Measurements from ENCODE around the gene OSBP2.

The OSBP2 gene

GRCh38 chr22:30931541-30932300, 237.0 kb downstream of the OSBP2 start:
- TF ChIP-seq, protein P1, sequence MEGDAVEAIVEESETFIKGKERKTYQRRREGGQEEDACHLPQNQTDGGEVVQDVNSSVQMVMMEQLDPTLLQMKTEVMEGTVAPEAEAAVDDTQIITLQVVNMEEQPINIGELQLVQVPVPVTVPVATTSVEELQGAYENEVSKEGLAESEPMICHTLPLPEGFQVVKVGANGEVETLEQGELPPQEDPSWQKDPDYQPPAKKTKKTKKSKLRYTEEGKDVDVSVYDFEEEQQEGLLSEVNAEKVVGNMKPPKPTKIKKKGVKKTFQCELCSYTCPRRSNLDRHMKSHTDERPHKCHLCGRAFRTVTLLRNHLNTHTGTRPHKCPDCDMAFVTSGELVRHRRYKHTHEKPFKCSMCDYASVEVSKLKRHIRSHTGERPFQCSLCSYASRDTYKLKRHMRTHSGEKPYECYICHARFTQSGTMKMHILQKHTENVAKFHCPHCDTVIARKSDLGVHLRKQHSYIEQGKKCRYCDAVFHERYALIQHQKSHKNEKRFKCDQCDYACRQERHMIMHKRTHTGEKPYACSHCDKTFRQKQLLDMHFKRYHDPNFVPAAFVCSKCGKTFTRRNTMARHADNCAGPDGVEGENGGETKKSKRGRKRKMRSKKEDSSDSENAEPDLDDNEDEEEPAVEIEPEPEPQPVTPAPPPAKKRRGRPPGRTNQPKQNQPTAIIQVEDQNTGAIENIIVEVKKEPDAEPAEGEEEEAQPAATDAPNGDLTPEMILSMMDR (conservative IDR thresholded peaks at IDR 0.05; ENCODE audit: low read depth, low read length): no peak
- no peak overlapping the region for H3K4me3 ChIP-seq (ENCODE audit: low read depth, low read length)
- DNase-seq (ENCODE audit: low read depth): no peak

DNA sequence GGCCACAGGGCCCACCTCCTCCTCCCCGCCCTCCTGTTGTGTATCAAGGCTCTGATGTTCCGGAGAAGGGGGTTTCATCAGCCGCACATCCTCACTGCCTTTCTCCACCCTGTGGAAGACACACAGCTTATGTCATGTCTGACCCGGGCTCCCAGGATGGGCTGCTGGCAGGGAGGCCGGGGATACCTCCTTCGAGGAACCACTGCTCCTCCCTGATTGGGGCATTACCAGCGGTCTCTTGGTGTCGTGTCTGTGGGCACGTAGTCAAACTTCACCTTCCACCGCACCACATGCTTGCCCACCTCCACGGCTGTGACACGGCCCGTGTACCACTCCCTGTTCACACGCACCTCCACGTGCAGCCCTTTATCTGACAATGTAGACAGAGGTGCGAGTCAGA, 238.0 kb downstream of the OSBP2 start:
- TF ChIP-seq, protein P1 (conservative IDR thresholded peaks at IDR 0.05; ENCODE audit: low read depth, low read length): no peak
- H3K4me3 ChIP-seq (ENCODE audit: low read depth, low read length): no peak overlapping the region
- no peak for DNase-seq (ENCODE audit: low read depth)

DNA sequence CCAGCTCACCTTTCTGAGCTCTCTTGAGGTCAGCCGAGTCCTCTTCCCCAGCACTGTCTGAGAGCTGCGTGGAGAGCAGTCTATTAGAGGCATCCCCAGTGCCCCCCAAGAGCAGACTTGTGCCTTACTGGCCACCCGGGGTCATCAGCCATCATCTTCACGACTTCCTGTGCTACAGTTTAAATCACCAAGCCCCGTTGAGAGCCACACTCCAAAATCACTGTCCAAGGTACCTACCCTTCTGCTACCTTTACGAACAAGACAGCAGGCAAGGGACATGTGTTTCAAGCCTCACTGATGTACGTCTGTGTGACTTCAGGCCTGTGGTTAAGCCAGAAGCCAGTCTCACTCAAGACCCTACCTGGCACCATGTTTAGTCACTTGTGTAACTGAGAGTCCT, 238.8 kb downstream of the OSBP2 start:
- TF ChIP-seq, protein P1 (conservative IDR thresholded peaks at IDR 0.05; ENCODE audit: low read depth, low read length): no peak
- no peak for DNase-seq (ENCODE audit: low read depth)
- H3K4me3 ChIP-seq (ENCODE audit: low read depth, low read length): no peak overlapping the region

- H3K4me3 ChIP-seq (ENCODE audit: low read depth, low read length): no peak overlapping the region
- TF ChIP-seq, protein P1 (conservative IDR thresholded peaks at IDR 0.05; ENCODE audit: low read depth, low read length): no peak
- no peak for DNase-seq (ENCODE audit: low read depth)
Measured at GRCh38 chr22:30934053-30934452, 239.4 kb downstream of the OSBP2 start.

GRCh38 chr22:30940685-30941362, 246.2 kb downstream of the OSBP2 start:
- TF ChIP-seq, protein P1 (conservative IDR thresholded peaks at IDR 0.05; ENCODE audit: low read depth, low read length): no peak
- DNase-seq (ENCODE audit: low read depth): no peak
- no peak overlapping the region for H3K4me3 ChIP-seq (ENCODE audit: low read depth, low read length)

- TF ChIP-seq, protein P1 (conservative IDR thresholded peaks at IDR 0.05; ENCODE audit: low read depth, low read length): no peak
- H3K4me3 ChIP-seq (ENCODE audit: low read depth, low read length): no peak overlapping the region
- DNase-seq (ENCODE audit: low read depth): no peak
Measured at GRCh38 chr22:30941363-30941740, 246.7 kb downstream of the OSBP2 start.
